ENCODE measurements around the gene ETV1.

ETV1 gene

GRCh38 chr7:13849163-13849892, 140.1 kb downstream of the ETV1 start:
- TF ChIP-seq CTCF (IDR thresholded peaks at IDR 0.05; ENCODE audit: low read depth, low read length, missing control alignments), result no peak
- no peak overlapping the region for H3K4me3 ChIP-seq (replicated peaks; ENCODE audit: low read depth, low read length)
- no peak for DNase-seq (ENCODE audit: extremely low read depth, low read depth)

GRCh38 chr7:13848681-13849131, 140.8 kb downstream of the ETV1 start:
- TF ChIP-seq CTCF (IDR thresholded peaks at IDR 0.05; ENCODE audit: low read depth, low read length, missing control alignments), result no peak
- no peak overlapping the region for H3K4me3 ChIP-seq (replicated peaks; ENCODE audit: low read depth, low read length)
- peak; percentile 68 for DNase-seq (ENCODE audit: extremely low read depth, low read depth)

GRCh38 chr7:13846386-13846785, 143.1 kb downstream of the ETV1 start:
- DNase-seq (ENCODE audit: extremely low read depth, low read depth), result no peak
- no peak overlapping the region for H3K4me3 ChIP-seq (replicated peaks; ENCODE audit: low read depth, low read length)
- no peak for TF ChIP-seq CTCF (IDR thresholded peaks at IDR 0.05; ENCODE audit: low read depth, low read length, missing control alignments)

- TF ChIP-seq CTCF (IDR thresholded peaks at IDR 0.05; ENCODE audit: low read depth, low read length, missing control alignments), result no peak
- no peak overlapping the region for H3K4me3 ChIP-seq (replicated peaks; ENCODE audit: low read depth, low read length)
- DNase-seq (ENCODE audit: extremely low read depth, low read depth), result no peak
Measured at GRCh38 chr7:13845601-13846000, 143.9 kb downstream of the ETV1 start.

GRCh38 chr7:13844954-13845353, 144.5 kb downstream of the ETV1 start:
- DNase-seq (ENCODE audit: extremely low read depth, low read depth), result no peak
- TF ChIP-seq CTCF (IDR thresholded peaks at IDR 0.05; ENCODE audit: low read depth, low read length, missing control alignments), result no peak
- no peak overlapping the region for H3K4me3 ChIP-seq (replicated peaks; ENCODE audit: low read depth, low read length)

- no peak for TF ChIP-seq CTCF (IDR thresholded peaks at IDR 0.05; ENCODE audit: low read depth, low read length, missing control alignments)
- no peak for DNase-seq (ENCODE audit: extremely low read depth, low read depth)
- no peak overlapping the region for H3K4me3 ChIP-seq (replicated peaks; ENCODE audit: low read depth, low read length)
Measured at GRCh38 chr7:13841284-13841683, 148.2 kb downstream of the ETV1 start.
